HG03521 (cell line): ENCODE measurements around the gene UFC1.

Source experiments
- ATAC-seq: cut with Tn5 transposase; IDR thresholded peaks from one replicate; pipeline ENCODE4 v1.9.1; 2021; ENCODE audit warnings: mild to moderate bottlenecking, moderate library complexity; ENCODE audit not compliant: unreplicated experiment

Gene UFC1

DNA sequence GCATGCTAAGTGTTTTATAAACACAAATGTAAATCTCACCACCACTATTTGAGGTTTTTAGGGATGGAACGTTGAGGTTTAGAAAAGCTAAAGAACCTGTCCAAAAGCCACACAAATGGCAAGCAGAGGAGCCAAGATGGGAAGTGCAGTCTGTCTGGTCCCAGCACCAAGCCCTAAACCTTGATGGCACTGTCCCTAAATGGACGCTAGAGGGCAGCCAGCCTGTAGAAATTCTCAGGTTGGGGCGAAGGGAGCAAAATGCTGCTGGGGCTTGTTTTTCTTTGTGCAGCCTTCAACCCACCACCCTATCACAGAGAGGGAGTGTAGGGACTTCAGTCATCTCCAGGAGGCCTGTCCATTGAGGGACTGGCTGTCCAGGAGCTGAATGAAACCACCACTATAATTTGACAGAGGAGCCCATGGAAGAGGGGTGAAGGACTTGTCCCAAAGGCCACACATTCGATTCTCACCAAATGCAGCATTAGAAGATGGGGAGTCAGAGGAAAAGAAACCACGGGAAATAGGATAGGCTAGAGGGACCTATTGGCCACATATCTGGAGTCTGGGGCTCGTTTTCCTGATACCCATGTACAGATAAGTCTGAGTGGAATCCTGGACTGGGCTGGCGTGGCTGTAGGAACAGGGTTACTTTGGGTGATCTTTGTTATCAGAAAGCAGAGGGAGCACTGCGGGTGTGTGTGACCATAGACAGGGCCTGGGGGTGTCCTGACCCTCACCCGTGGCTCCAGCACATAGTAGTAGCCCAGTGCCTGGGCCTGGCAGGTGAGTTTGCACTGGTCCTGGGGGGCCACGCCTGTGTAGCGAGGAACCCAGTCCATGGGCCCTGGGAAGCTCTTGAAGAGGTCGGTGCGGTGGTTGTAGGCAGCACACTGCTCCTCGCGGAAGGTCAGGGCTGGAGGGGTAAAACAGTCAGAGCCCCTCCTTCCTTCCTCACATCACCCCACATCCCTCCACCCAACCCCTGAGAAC, 39.0 kb downstream of the UFC1 start:
- ATAC-seq, result no peak

DNA sequence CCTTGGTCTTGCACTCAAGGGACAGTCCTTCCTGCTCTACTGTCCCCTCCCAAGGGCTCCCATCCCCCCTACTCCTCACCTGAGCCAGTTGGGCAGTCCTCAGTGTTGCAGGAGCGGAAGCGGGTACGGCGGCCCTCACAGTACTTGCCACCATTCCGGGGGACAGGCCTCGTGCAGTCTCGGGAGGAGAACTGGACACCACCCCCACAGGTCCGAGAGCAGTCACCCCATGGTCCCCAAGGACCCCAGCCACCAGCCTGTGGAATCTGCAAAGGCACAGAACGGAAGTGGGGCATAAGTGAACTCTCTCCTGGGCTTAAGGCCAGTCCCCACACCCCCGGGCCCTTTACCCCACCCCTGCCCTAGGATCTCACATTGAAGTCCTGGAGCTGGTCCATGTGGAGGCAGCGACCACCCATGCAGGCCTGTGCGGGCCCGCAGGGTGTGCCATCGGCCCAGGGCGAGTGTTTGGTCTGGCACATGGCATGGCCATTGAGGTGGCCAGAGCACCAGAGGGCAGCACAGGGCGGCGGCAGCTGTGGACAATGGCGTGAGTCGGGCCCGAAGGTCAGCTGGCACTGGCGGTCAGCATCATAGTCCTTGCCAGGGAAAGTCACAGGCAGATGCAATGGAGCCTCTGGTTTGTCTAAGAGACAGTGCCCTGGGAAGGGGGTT, 39.9 kb downstream of the UFC1 start:
- no peak for ATAC-seq

DNA sequence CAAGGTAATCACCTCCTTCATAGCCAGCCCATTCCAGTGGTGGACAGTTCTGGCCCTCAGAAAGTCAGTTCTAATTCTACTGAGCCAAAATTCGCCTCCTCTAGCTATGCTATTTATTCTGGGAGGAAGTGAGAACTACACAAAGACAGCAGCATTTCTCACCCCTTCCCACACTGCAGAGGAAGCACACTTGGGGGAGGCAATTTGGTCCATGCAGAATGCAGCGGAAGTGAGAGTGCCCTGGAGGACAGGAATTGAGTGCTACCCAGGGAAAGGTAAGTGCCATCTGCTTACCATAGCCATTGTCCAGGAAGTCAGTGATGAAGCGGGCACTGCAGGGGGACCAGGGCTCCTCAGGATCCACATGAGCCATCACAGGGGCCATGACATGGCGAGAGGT, 41.4 kb downstream of the UFC1 start:
- ATAC-seq, result no peak

DNA sequence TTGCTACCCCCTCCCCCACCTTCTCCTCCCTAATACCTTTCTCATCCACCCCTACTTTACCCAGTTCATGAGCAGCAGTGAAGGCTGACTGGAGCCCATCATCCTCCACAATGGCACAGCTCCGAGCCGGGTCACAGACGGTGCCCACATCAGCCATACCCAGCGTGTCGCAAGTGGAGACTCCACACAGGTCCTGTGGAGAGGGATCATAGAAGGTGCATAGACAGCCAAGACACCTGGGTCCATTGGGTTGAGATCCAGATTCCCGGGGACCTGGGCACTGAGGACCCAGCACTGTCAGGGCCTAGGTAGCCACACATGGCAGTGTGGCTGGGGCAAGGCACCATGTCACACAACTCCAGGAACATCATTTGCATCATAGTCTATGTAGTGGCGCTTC, 42.3 kb downstream of the UFC1 start:
- ATAC-seq, result no peak

DNA sequence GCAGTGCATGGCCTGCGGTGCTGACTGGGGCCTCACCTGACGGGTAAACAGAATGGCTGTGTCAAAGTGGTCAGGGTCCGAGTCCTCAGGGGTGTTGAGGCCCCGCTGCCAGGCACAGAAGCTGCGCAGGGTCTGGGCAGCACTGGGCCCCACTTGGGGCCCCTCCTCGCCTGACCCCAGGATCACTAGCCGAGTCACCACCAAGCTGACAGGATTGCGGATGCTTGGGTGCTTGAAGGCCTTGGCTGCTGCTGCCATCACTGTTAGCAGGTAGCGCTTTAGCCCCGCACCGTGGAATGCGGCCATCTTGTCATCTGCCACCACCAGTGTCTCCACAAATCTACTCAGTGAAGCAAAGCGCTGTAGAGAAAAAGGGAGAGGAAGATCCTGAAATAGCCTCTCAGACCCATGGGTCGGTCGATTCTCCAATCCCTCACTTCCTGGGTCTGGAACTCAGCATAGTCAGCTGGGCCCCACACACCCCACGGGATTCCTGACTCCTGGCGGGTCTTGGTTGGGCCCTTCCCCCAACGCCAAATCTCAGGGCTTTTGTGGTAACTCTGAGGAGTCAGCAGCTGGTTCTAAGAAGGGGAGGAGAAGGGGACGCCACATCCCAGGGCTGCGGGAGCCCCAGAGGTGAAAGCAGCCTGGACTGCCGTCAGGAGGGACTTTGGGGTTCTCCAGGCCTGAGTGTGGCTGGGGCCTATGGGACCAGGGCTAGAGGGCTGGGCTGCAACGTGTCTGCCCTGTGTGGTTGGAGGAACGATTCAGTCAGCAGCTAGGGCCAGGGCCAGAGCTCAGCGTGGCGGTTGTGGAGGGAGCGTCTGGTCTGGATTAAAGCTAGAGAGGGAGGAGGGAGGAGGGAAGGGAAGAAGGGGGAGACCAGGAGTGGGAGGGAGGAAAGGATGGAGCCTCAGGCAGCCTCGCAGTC, 43.0 kb downstream of the UFC1 start:
- no peak for ATAC-seq

DNA sequence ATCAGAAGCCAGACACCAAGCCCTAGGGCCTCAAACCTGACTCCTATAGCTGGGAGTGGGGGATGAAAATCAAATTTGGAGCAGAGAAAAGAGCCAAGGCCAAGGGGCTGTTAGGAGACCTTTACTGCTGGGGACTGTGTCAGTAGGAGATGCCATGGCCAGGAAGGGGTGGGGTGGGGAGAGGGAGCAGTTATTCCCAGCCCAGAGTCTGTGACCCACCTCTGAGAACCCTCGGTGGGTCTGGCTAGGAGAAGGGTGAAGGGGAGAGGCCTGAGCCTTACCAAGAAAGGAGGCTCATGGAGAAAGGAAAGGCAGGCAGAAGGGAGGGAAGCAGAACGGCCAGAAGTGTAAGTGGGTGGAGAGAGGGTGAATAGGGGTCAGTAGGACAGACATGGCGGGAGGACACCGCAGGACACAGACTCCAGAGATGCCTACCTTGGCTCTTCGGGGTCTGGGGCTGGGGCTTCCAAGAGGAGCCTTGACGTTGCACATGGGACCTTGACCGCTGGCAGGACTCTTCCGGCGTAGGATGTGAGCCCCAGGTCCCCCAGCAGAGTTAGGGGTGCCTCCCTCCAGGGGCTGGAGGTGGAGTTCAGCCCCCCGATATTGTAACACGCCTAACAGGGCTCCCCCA, 43.9 kb downstream of the UFC1 start:
- ATAC-seq, result no peak

DNA sequence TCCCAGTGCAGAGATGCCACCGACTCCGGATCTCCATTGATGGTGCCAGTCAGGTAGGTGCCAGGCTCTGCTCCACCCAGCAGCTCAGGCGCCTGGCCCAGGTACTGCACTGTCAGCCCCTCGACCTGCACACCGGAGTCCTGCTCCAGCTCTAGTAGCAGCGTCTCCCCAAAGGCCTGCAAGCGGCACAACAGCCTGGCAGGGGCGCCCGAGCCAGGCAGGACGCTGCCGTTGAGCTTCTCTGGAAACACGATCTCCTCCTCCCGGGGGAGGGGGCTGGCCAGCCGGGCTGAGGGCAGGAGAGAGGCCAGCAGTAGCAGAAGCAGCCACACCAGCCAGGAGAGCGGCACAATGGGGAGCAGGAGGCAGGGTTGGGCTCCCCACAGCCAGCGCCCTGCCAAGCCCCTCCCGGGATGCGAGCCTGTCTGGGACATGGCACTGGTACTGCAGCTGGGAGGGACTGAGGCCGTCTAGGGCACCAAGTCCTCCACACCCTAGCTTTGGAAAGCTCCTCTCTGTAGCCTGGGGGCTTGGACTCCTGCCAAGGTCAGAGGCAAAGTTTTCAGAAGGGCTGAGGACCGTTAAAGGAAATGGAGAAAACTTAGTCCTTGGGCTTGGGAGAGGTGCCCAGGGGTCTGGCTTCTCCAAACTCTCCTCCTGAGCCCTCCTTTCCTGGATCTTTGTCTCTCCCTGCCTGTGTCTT, 44.6 kb downstream of the UFC1 start:
- ATAC-seq, result no peak

DNA sequence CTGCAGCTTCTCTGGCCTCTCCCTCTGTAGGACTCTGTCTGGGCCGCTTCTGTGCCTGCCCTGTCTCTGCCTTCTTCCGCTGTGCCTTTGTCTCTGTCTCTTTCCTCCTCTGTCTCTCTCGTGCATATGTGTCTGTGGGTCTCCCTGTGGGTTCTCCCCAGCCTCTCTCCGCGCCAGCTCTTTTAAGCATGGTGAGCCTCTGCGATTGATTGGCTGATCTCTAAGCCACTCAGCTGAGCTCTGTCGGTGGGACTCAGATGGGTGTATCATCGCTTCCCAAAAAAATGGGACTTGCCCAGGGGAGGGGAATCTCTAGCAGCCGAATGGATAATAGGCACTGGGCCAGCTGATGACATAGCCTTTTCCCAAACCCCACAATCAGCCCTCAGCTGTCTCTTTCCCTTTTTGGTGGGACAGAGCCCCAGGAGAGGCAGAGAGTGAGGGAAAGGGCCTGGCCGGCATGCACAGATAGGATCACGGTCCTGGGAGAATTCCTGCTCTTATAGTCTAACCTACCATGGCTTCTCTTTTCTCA, 45.2 kb downstream of the UFC1 start, which contains the start of gene ADAMTS4:
TSS of gene ADAMTS4 (minus strand) at position 158 of the 535 bp plus-strand sequence. CDS start 427 bp downstream, outside the sequence.
- ATAC-seq, result no peak

DNA sequence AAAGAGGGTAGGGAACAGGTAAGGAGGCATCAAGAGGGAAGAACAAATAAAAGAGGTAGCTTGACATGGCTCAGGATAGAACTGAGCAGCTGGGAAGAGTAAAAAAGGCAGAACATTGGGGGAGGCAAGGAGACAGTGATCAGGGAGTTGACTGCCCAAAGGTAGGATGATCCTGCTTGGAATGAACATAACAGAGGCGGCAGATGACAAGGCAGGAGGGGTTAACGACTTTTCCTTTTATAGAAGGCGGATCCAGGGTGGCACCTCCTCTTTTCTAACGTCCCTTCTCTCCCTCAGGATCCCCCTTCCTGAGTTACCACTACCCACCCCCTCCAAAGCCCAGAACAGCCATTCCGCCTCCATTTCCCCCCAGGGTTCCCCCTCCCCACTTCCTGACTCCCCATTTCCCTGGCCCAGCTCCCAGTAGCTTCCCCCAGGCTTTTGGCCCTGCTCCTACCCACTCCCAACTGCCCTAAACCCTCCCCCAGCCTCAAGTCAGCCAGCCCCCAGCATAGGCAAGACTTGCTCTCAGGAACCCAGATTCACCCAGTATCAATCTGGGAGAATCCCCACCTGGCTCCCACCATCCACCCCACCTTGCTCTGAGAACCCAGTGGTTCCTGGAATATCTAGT, 45.8 kb downstream of the UFC1 start:
- no peak for ATAC-seq

DNA sequence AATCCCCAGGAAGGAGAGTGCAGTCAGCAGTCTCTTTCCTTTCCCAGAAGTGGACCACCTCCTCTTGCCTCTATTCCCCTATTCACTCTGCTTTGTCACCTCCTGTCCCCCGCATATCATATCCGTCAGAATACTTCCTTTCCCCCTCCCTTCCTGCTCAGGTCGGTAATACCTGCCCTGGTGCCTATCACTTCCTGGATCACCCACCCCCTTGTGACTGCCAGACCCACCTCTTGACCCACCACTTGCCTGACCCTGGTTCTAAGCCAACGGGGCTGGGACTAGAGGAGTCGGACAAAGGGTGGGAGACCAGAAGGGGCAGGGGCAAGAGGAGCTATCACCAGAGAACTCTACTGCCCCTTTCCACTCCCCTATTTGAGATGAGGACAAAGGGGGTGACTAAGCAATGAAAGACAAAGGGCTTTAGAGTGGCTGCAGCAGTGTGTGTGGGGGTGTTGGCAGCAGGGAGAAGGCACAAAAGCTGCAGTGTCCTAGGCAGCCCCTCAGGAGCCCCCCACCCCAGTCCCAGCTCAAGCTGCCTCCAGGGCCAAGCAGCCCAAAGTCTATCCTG, 46.7 kb downstream of the UFC1 start:
- ATAC-seq, result no peak

DNA sequence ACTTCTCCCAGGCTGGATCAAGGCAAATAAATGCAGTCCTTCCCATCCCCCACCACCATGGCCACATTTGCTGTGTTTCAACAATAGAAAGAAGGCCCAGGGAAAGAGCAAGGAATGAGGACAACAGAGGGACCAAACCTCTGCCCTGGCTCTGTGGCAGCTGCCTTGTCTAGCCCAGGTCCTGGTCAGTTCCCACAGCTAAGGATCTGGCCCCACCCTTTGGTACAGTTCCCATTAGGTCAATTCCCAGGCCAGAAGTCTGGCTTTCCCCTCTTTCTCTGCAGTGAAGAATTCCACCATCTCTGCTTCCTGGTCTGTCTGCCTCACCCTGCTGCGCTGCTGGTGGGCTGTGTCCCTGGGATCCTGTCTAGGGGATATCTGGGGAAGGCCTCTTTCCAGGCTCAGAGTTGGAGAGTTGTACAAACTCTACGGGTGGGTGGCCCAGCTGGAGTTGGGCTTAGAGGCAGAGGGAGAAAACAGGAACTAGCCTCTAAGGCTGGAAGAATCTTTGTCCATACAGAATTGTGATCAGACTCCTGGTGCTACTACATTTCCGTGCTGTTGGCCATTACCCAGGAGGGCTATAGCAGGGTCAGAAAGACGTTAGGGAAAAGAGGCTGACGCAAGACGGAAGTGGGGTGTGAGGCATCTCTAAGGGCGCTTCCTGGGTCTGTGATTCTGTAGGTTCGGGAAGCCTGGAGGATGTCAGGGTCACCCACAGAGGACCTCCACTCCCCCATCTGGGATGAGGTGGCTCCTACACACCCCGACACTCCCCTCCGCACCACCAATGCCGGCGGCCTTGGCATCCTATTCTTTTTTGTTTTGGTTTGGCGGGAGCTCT, 47.4 kb downstream of the UFC1 start:
- ATAC-seq, result no peak

DNA sequence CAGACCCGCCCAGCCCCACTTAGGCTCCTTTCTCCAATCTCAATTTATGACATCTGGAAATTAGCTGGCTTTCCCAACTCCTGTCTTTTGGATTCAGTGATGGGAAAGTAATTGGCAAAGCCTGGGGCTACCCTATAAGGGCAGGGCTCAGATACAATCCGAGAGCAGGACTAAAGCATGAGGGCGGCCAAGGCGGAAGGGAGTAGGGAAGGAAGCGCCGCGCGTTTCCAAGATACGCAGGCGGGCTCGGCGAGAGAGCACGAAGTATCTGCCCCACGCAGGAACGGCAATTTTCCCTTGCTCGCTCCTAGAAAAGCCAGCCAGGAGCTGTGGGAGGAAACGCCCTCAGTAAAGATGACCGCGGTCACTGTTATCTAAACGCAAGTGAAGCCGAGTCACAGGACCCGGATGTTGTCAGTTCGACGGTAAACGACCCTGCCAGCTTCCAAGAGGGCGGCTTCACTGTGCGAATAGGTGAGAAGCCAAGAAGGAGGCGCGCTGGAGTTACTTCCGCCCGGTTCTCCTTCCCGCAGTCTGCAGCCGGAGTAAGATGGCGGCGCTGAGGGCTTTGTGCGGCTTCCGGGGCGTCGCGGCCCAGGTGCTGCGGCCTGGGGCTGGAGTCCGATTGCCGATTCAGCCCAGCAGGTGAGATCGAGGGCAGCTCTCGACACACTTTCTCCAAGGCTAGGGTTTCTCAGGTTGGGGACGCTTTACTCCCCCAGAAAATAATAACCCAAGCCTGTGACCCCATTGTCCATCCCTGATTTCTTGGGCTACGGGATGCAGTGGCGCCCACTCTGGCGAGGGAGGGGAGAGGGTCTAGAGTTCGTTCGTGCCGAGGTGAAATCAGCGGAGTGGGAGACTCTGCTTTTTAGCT, 48.3 kb downstream of the UFC1 start, which contains the start of gene NDUFS2:
TSS of gene NDUFS2 (plus strand) at position 532 of the 877 bp plus-strand sequence. CDS start at position 551, 19 bp downstream.
- peak; percentile 98 for ATAC-seq

DNA sequence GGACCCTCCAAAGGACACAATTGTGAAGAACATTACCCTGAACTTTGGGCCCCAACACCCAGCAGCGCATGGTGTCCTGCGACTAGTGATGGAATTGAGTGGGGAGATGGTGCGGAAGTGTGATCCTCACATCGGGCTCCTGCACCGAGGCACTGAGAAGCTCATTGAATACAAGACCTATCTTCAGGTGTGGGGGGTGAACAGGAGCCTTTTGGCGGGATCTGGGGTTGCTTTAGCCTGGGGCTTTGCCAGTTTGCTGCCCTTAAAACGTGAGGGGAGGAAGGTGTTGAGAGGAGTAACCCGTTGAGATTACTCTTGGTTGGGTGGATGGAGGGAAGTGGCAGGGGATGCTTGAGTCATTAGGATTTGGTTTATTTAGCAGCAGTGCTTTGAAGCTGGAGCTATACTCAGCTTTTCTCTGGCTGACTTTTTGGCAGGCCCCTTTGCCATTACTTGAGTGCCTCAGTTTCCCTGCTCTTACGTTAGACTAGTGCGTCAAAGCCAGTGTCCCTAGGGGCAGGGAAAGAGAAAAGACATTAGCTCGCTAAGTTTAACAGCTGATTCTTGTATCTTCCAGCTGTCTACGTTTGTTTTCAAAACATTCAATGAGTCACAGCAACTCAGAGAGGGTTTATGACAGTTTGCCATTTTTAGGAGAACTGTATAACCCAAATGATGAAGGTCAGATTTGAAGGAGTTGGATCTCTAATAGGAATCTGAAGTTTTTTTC, 52.8 kb downstream of the UFC1 start:
- no peak for ATAC-seq

DNA sequence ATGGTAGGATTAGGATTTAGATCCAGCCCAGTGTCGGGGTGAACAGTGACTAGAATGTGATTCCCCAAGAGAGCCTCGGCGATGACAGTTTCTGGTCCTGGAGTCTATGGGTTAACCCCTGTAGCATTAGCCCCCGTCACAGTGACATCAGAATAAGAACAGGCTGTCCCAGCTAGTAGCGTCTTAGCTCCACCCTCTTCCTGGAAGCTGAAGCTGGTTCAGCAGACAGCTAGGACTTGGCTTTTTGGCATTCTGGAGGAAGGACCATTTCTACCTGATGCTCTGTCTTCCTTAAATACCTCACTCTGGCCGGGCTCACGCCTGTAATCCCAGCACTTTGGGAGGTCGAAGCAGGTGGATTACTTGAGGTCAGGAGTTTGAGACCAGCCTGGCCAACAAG, 53.4 kb downstream of the UFC1 start:
- ATAC-seq, result no peak
